Loucy (cell line): ENCODE measurements around the gene GDPD5.

ENCODE experiments used
- CTCF ChIP-seq: fragments of 200-600 bp; sonication (generic); conservative IDR thresholded peaks from 2 replicates; pipeline ENCODE4 v1.5.1; 2014; ENCODE audit warnings: mild to moderate bottlenecking, antibody characterized with exemption, low read length
- EZH2phosphoT487 ChIP-seq: fragments of 200-600 bp; IDR thresholded peaks from 2 replicates; pipeline ENCODE4 v1.6.1; 2018; ENCODE audit warnings: antibody characterized with exemption, mild to moderate bottlenecking, moderate library complexity, borderline replicate concordance

GRCh38 chr11:75394085-75394840 lies 131.5 kb downstream of the GDPD5 start:
- no peak for TF ChIP-seq CTCF
- TF ChIP-seq EZH2phosphoT487 = no peak
